Prostate gland (tissue), 2 donors: ENCODE results near the gene DVL1. TPM values are rescaled to one million over a fixed set of nuclear protein-coding genes. Genes with fewer than 3 reads are reported as not detected.

ENCODE experiments used
- DNase-seq: peaks from one replicate; pipeline ENCODE4 v3.0.0-alpha.2; 2019; ENCODE audit warnings: low spot score
- H3K27ac ChIP-seq, 2 donors: fragments of 200-600 bp; sonication (generic); 2 replicates each; pipeline ENCODE4 v1.5.1; 2017 to 2019
- H3K27me3 ChIP-seq: fragments of 200-600 bp; sonication (generic); replicated peaks from 2 replicates; pipeline ENCODE4 v1.5.1; 2019; ENCODE audit not compliant: insufficient read depth
- H3K36me3 ChIP-seq, 2 donors: fragments of 200-600 bp; sonication (generic); 1 replicate in 1 of 2; 2 replicates in 1 of 2; pipeline versions ENCODE4 v1.5.1 to v1.8.1; 2017 to 2019
- H3K4me1 ChIP-seq: fragments of 200-600 bp; sonication (generic); replicated peaks from 2 replicates; pipeline ENCODE4 v1.5.1; 2019
- H3K4me3 ChIP-seq, 2 donors: fragments of 200-600 bp; sonication (generic); 2 replicates each; pipeline ENCODE4 v1.5.1; 2017 to 2019
- H3K9me3 ChIP-seq: fragments of 200-600 bp; sonication (generic); 2 replicates; pipeline ENCODE4 v1.5.1; 2017
- CTCF ChIP-seq, 4 experiments: fragments of 200-600 bp in 2 of 4; fragments of 450-650 bp in 2 of 4; sonication (generic) in 2 of 4; IDR thresholded peaks; 1 replicate in 3 of 4; 2 replicates in 1 of 4; pipeline ENCODE4 v1.5.1; 2016 to 2019; ENCODE audit warnings: antibody characterized with exemption in 4 of 4, mild to moderate bottlenecking in 2 of 4, moderate library complexity in 2 of 4
- POLR2A ChIP-seq: fragments of 450-650 bp; IDR thresholded peaks from one replicate; pipeline ENCODE4 v1.6.1; 2016; ENCODE audit warnings: antibody characterized with exemption, mild to moderate bottlenecking
- POLR2AphosphoS5 ChIP-seq: sonication (generic); formaldehyde crosslinking; IDR thresholded peaks from one replicate; pipeline ENCODE4 v1.6.1; 2017; ENCODE audit warnings: antibody characterized with exemption
- WGBS: methylation state at CpG from one replicate; pipeline ENCODE4 v1.1.5; 2018; 5-methylcytosine and 5-hydroxymethylcytosine counted together
- intact Hi-C: fragments of 100-400 bp; cut with DNase I; formaldehyde crosslinking; loops from one replicate; pipeline ENCODE4 v1.14.2; 2022
- total RNA-seq, 2 donors: library from RNA; depleted of rRNA; stranded (reverse); fragments of >200 nt; gene quantifications; one replicate each; pipeline ENCODE4 v1.1.0, GENCODE V29; 2016

The DVL1 gene
- total RNA-seq, 2 donors from 2014 or later, result 70.5 to 165 TPM

GRCh38 chr1:1336931-1337792, 12.1 kb downstream of the DVL1 start:
- Histone ChIP-seq H3K27ac (no peak overlapping the region), H3K27me3 (no peaks in the 10 kb centered on the region), H3K9me3 (no peaks in the 10 kb centered on the region), H3K4me1 (no peaks in the 10 kb centered on the region), H3K4me3 (no peak overlapping the region), H3K36me3 (peaks cover 2 to 11% of the 10 kb centered on the region in 2 donors)
- intact Hi-C loops, result no loop called here
- whole genome bisulfite sequencing, result 94% methylated on average over 29 of the region's 32 CpGs
- TF ChIP-seq CTCF (IDR thresholded peaks at IDR 0.05) (no peak), POLR2AphosphoS5 (no peak), POLR2A (no peak)
- DNase-seq, result no peak

GRCh38 chr1:1336446-1336845, 12.8 kb downstream of the DVL1 start:
- Histone ChIP-seq H3K4me1 (no peaks in the 10 kb centered on the region), H3K36me3 (peaks cover 2 to 6% of the 10 kb centered on the region in 2 donors), H3K4me3 (no peak overlapping the region), H3K9me3 (no peaks in the 10 kb centered on the region), H3K27ac (no peak overlapping the region), H3K27me3 (no peaks in the 10 kb centered on the region)
- intact Hi-C loops, result no loop called here
- WGBS, result 89% methylated on average over 25 of the region's 26 CpGs
- DNase-seq, result no peak
- TF ChIP-seq POLR2A (no peak), CTCF (IDR thresholded peaks at IDR 0.05) (no peak), POLR2AphosphoS5 (no peak)

GRCh38 chr1:1335792-1336248, 13.4 kb downstream of the DVL1 start:
- Histone ChIP-seq H3K27me3 (no peaks in the 10 kb centered on the region), H3K4me1 (peaks cover 4% of the 10 kb centered on the region), H3K4me3 (no peak overlapping the region), H3K9me3 (no peaks in the 10 kb centered on the region), H3K36me3 (peaks cover 2 to 6% of the 10 kb centered on the region in 2 donors), H3K27ac (no peak overlapping the region)
- intact Hi-C loops, result no loop called here
- WGBS, result 82% methylated on average over 21 of the region's 21 CpGs
- DNase-seq, result no peak
- TF ChIP-seq POLR2AphosphoS5 (no peak), CTCF (IDR thresholded peaks at IDR 0.05) (no peak), POLR2A (no peak)

- 70% methylated on average over 16 of the region's 16 CpGs for WGBS
- Histone ChIP-seq H3K36me3 (peaks cover 2 to 6% of the 10 kb centered on the region in 2 donors), H3K9me3 (no peaks in the 10 kb centered on the region), H3K4me3 (no peak overlapping the region), H3K27ac (no peak overlapping the region), H3K27me3 (no peaks in the 10 kb centered on the region), H3K4me1 (peaks cover 4% of the 10 kb centered on the region)
- intact Hi-C loops, result no loop called here
- no peak for DNase-seq
- TF ChIP-seq POLR2AphosphoS5 (no peak), CTCF (IDR thresholded peaks at IDR 0.05) (no peak), POLR2A (no peak)
Measured at GRCh38 chr1:1335283-1335682, 13.9 kb downstream of the DVL1 start.

GRCh38 chr1:1334835-1335234, 14.4 kb downstream of the DVL1 start:
- Histone ChIP-seq H3K4me3 (no peak overlapping the region), H3K27me3 (no peaks in the 10 kb centered on the region), H3K27ac (no peak overlapping the region), H3K36me3 (peaks cover 2 to 6% of the 10 kb centered on the region in 2 donors), H3K9me3 (no peaks in the 10 kb centered on the region), H3K4me1 (peaks cover 4% of the 10 kb centered on the region)
- 68% methylated on average over 4 of the region's 11 CpGs for WGBS
- no peak for DNase-seq
- intact Hi-C loops, result no loop called here
- TF ChIP-seq POLR2AphosphoS5 (no peak), CTCF (IDR thresholded peaks at IDR 0.05) (no peak), POLR2A (no peak)
